HG03565 (cell line): ENCODE measurements around the gene USP10.

Experiments
- ATAC-seq: cut with Tn5 transposase; IDR thresholded peaks from one replicate; pipeline ENCODE4 v1.9.1; 2021; ENCODE audit warnings: mild to moderate bottlenecking, moderate library complexity; ENCODE audit not compliant: unreplicated experiment

USP10 gene

GRCh38 chr16:84699712-84700445, at the start of gene USP10:
Gene USP10 (plus strand): TSS chr16:84700000. CDS start chr16:84700091, 91 bp downstream.
- peak; percentile 66 for ATAC-seq

GRCh38 chr16:84650062-84650991, 49.5 kb upstream of the USP10 start:
- ATAC-seq, result no peak

- ATAC-seq, result no peak
These were observed 47.2 kb upstream of the USP10 start for GRCh38 chr16:84652566-84652965.

GRCh38 chr16:84654238-84654637, 45.6 kb upstream of the USP10 start:
- ATAC-seq, result no peak

- no peak for ATAC-seq
These were observed 44.8 kb upstream of the USP10 start for GRCh38 chr16:84654998-84655397.

GRCh38 chr16:84656649-84657048, 43.2 kb upstream of the USP10 start:
- no peak for ATAC-seq

GRCh38 chr16:84657229-84657837, 42.5 kb upstream of the USP10 start:
- ATAC-seq, result no peak

- no peak for ATAC-seq
These were observed 41.1 kb upstream of the USP10 start for GRCh38 chr16:84658690-84659089.

GRCh38 chr16:84659656-84660300, 40.0 kb upstream of the USP10 start:
- no peak for ATAC-seq

GRCh38 chr16:84660973-84661372, 38.8 kb upstream of the USP10 start:
- ATAC-seq, result no peak

- ATAC-seq, result no peak
These were observed 38.3 kb upstream of the USP10 start for GRCh38 chr16:84661418-84662060.

- ATAC-seq, result no peak
These were observed 37.3 kb upstream of the USP10 start for GRCh38 chr16:84662471-84662870.

- ATAC-seq, result peak; percentile 61
These were observed 36.2 kb upstream of the USP10 start for GRCh38 chr16:84663433-84664101.

GRCh38 chr16:84665359-84665758, 34.4 kb upstream of the USP10 start:
- no peak for ATAC-seq

GRCh38 chr16:84665843-84666242, 34.0 kb upstream of the USP10 start:
- ATAC-seq, result no peak

GRCh38 chr16:84667600-84668309, 32.0 kb upstream of the USP10 start:
- ATAC-seq, result no peak

GRCh38 chr16:84670063-84670462, 29.7 kb upstream of the USP10 start:
- ATAC-seq, result no peak

- ATAC-seq, result no peak
These were observed 27.3 kb upstream of the USP10 start for GRCh38 chr16:84672276-84673202.
